HK-2 (cell line): Measurements from ENCODE around the gene ARID1B.
A peak's percentile ranks its signal among the peaks of the same experiment; 100 is the strongest.

ENCODE experiments used
- DNase-seq: peaks from one replicate; pipeline ENCODE4 v3.0.0-alpha.2; 2018; ENCODE audit not compliant: unreplicated experiment

Gene ARID1B

GRCh38 chr6:156988276-156989158 is 211.3 kb downstream of the ARID1B start:
- DNase-seq, result no peak

- DNase-seq, result no peak
Measured at GRCh38 chr6:156989159-156989806, 212.1 kb downstream of the ARID1B start.

- DNase-seq, result no peak
Measured at GRCh38 chr6:156992020-156992804, 215.0 kb downstream of the ARID1B start.

GRCh38 chr6:156993713-156994112 is 216.5 kb downstream of the ARID1B start:
- DNase-seq, result no peak

GRCh38 chr6:156994215-156995076 is 217.3 kb downstream of the ARID1B start:
- no peak for DNase-seq

GRCh38 chr6:156995502-156995901 is 218.3 kb downstream of the ARID1B start:
- no peak for DNase-seq

GRCh38 chr6:156996265-156996664 is 219.1 kb downstream of the ARID1B start:
- no peak for DNase-seq

- no peak for DNase-seq
Measured at GRCh38 chr6:156998794-156999330, 221.7 kb downstream of the ARID1B start.

- no peak for DNase-seq
Measured at GRCh38 chr6:156999762-157000161, 222.6 kb downstream of the ARID1B start.

- no peak for DNase-seq
Measured at GRCh38 chr6:157001716-157002115, 224.5 kb downstream of the ARID1B start.

- DNase-seq, result no peak
Measured at GRCh38 chr6:157002774-157003173, 225.6 kb downstream of the ARID1B start.

GRCh38 chr6:157005940-157006339 is 228.8 kb downstream of the ARID1B start:
- no peak for DNase-seq

GRCh38 chr6:157008568-157008967 is 231.4 kb downstream of the ARID1B start:
- DNase-seq, result no peak

GRCh38 chr6:157012355-157012754 is 235.2 kb downstream of the ARID1B start:
- no peak for DNase-seq

- no peak for DNase-seq
Measured at GRCh38 chr6:157013649-157014304, 236.6 kb downstream of the ARID1B start.

- no peak for DNase-seq
Measured at GRCh38 chr6:157014871-157015270, 237.7 kb downstream of the ARID1B start.

GRCh38 chr6:157017022-157017421 is 239.8 kb downstream of the ARID1B start:
- DNase-seq, result no peak

- DNase-seq, result peak; percentile 51
Measured at GRCh38 chr6:157017861-157018260, 240.7 kb downstream of the ARID1B start.

- DNase-seq, result no peak
Measured at GRCh38 chr6:157019115-157019641, 242.0 kb downstream of the ARID1B start.

GRCh38 chr6:157019733-157020132 is 242.6 kb downstream of the ARID1B start:
- peak; percentile 20 for DNase-seq
